Measurements from ENCODE around the gene ME1. TPM values are rescaled to one million over a fixed set of nuclear protein-coding genes. Genes with fewer than 3 reads are reported as not detected.

ME1 gene
- total RNA-seq, 1 donor from 2014 or later = 3.5 TPM

DNA sequence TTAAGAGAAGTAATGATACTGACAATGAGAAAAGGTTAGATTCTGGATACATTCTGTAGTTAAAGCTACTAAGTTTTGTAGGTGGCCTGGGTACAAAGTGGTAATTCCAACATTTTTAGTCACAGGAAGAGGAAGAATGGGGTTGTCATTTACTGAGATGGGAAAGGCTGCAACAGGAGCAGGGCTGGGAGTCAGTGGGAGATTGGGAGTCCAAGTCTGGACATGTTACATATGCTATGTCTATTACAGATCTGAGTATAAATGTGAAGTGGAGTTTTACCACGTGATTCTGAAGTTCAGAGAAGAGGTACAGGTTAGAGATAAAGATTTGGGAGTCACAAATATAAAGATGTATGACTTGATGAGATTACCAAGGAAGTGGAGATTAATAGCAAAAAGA lies 121.5 kb downstream of the ME1 start:
- Mint-ChIP-seq H3K9me3 (ENCODE audit: unreplicated experiment) (no peaks in the 10 kb centered on the region), H3K27ac (ENCODE audit: unreplicated experiment) (no peak overlapping the region), H3K27me3 (ENCODE audit: unreplicated experiment) (no peaks in the 10 kb centered on the region), H3K4me3 (ENCODE audit: unreplicated experiment) (no peak overlapping the region), H3K4me1 (ENCODE audit: low read depth, unreplicated experiment) (peaks cover 2% of the 10 kb centered on the region), H3K36me3 (ENCODE audit: unreplicated experiment) (no peaks in the 10 kb centered on the region)
- no peak for DNase-seq
- TF ChIP-seq, protein P1, sequence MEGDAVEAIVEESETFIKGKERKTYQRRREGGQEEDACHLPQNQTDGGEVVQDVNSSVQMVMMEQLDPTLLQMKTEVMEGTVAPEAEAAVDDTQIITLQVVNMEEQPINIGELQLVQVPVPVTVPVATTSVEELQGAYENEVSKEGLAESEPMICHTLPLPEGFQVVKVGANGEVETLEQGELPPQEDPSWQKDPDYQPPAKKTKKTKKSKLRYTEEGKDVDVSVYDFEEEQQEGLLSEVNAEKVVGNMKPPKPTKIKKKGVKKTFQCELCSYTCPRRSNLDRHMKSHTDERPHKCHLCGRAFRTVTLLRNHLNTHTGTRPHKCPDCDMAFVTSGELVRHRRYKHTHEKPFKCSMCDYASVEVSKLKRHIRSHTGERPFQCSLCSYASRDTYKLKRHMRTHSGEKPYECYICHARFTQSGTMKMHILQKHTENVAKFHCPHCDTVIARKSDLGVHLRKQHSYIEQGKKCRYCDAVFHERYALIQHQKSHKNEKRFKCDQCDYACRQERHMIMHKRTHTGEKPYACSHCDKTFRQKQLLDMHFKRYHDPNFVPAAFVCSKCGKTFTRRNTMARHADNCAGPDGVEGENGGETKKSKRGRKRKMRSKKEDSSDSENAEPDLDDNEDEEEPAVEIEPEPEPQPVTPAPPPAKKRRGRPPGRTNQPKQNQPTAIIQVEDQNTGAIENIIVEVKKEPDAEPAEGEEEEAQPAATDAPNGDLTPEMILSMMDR (IDR thresholded peaks at IDR 0.05; ENCODE audit: partially characterized antibody, unreplicated experiment) = no peak

DNA sequence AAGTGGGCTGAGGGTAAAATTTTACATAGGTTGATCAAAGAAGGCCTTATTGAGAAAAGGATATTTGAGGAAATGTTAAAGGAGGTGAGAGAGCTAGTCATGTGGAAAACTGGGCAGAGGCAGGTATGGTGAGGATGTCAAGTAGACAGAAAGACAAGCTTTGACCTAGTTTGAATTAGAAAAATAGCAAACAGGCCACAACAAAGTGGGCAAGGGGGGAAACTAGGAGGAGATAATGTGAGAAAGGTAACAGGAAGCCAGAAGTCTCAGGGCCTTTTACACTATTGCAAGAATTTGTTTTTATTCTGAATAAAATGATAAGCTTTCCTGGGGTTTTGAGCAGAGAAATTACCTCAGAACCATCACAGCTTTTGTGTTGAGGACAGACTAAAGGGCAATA lies 122.0 kb downstream of the ME1 start:
- H3K9me3 Mint-ChIP-seq (ENCODE audit: unreplicated experiment) = no peaks in the 10 kb centered on the region
- H3K4me1 Mint-ChIP-seq (ENCODE audit: low read depth, unreplicated experiment) = peaks cover 2% of the 10 kb centered on the region
- H3K36me3 Mint-ChIP-seq (ENCODE audit: unreplicated experiment) = no peaks in the 10 kb centered on the region
- no peak overlapping the region for H3K27ac Mint-ChIP-seq (ENCODE audit: unreplicated experiment)
- H3K27me3 Mint-ChIP-seq (ENCODE audit: unreplicated experiment) = no peaks in the 10 kb centered on the region
- no peak for DNase-seq
- TF ChIP-seq, protein P1 (IDR thresholded peaks at IDR 0.05; ENCODE audit: partially characterized antibody, unreplicated experiment) = no peak
- H3K4me3 Mint-ChIP-seq (ENCODE audit: unreplicated experiment) = no peak overlapping the region

DNA sequence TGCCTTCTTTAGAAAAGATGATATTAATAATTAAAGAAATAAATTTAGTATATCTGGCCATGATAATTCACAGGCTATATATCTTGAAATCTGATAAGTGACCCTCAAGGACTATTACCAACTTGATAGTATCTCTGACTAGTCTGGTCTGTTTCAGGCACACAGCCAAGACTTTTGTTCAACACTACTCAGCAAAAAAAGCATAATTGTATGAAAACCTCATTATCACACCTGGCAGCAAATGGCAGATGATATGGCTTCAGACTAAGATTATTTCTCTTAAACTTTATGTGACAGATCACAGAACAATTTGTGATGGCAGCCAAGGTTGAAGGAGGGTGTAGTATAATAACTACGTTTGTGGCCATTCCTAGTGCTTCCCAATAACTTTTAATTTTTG lies 123.0 kb downstream of the ME1 start:
- H3K27me3 Mint-ChIP-seq (ENCODE audit: unreplicated experiment) = no peaks in the 10 kb centered on the region
- TF ChIP-seq, protein P1 (IDR thresholded peaks at IDR 0.05; ENCODE audit: partially characterized antibody, unreplicated experiment) = no peak
- no peaks in the 10 kb centered on the region for H3K36me3 Mint-ChIP-seq (ENCODE audit: unreplicated experiment)
- DNase-seq = no peak
- no peak overlapping the region for H3K27ac Mint-ChIP-seq (ENCODE audit: unreplicated experiment)
- no peak overlapping the region for H3K4me3 Mint-ChIP-seq (ENCODE audit: unreplicated experiment)
- no peaks in the 10 kb centered on the region for H3K9me3 Mint-ChIP-seq (ENCODE audit: unreplicated experiment)
- H3K4me1 Mint-ChIP-seq (ENCODE audit: low read depth, unreplicated experiment) = peaks cover 2% of the 10 kb centered on the region

DNA sequence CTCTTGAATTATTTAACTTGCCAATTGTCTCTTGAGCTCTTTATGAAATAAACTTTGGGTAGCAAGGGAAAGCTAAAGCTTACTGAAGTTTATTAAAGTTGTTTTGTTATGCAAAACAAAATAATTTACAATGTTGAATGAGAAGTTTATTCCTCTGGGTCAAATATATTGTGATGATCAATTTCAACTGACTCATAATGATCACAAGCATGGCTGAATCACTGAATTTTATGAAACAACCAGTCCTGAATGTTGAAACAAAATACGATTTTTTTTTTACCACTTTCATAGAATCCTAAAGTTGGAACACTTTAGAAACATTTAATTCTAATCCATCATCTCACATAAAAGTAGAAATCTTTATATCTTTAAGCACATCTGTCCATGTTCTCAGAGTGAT lies 127.4 kb downstream of the ME1 start:
- Mint-ChIP-seq H3K4me3 (ENCODE audit: unreplicated experiment) (no peak overlapping the region), H3K27ac (ENCODE audit: unreplicated experiment) (no peak overlapping the region), H3K9me3 (ENCODE audit: unreplicated experiment) (no peaks in the 10 kb centered on the region), H3K36me3 (ENCODE audit: unreplicated experiment) (no peaks in the 10 kb centered on the region), H3K4me1 (ENCODE audit: low read depth, unreplicated experiment) (no peaks in the 10 kb centered on the region), H3K27me3 (ENCODE audit: unreplicated experiment) (peaks cover 1% of the 10 kb centered on the region)
- TF ChIP-seq, protein P1 (IDR thresholded peaks at IDR 0.05; ENCODE audit: partially characterized antibody, unreplicated experiment) = no peak
- no peak for DNase-seq

DNA sequence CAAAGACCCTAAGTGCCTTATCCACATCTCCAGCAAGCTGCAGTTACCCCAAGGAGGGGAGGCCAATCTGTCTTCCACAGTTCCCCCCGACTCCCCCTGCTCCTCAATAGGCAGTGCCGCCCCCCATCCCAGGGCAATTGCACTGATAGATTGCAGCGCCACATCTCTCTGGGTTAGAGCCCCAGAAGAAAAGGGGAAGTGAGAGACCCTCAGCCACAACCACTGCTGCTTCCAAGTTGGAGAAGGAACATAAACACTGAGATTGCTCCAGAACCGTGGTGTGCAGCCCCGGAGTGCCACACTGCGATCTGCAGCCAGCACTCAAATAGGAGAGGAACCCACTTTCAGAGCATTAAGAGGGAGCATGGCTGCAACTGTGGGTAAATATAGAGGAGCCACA lies 136.2 kb downstream of the ME1 start:
- Mint-ChIP-seq H3K27ac (ENCODE audit: unreplicated experiment) (no peak overlapping the region), H3K27me3 (ENCODE audit: unreplicated experiment) (peaks cover 1% of the 10 kb centered on the region), H3K36me3 (ENCODE audit: unreplicated experiment) (peaks cover 6% of the 10 kb centered on the region), H3K9me3 (ENCODE audit: unreplicated experiment) (no peaks in the 10 kb centered on the region), H3K4me1 (ENCODE audit: low read depth, unreplicated experiment) (no peaks in the 10 kb centered on the region), H3K4me3 (ENCODE audit: unreplicated experiment) (no peak overlapping the region)
- TF ChIP-seq, protein P1 (IDR thresholded peaks at IDR 0.05; ENCODE audit: partially characterized antibody, unreplicated experiment) = no peak
- DNase-seq = no peak
